Neuron (in vitro differentiated cells): ENCODE measurements around the gene HPCAL1.

ENCODE experiments used
- H2AFZ ChIP-seq: one replicate; pipeline ENCODE4 v1.6.1; 2013; ENCODE audit warnings: low read depth, mild to moderate bottlenecking, inconsistent platforms, low read length, moderate library complexity
- H3K27me3 ChIP-seq: one replicate; pipeline ENCODE4 v1.6.1; 2013; ENCODE audit warnings: low read length; ENCODE audit not compliant: insufficient read depth
- H3K36me3 ChIP-seq: one replicate; pipeline ENCODE4 v1.6.1; 2013; ENCODE audit warnings: low read length; ENCODE audit not compliant: insufficient read depth
- H3K4me1 ChIP-seq: one replicate; pipeline ENCODE4 v1.6.1; 2013; ENCODE audit warnings: low read length; ENCODE audit not compliant: insufficient read depth
- H3K4me3 ChIP-seq: 2 replicates; pipeline ENCODE4 v1.5.1; 2013; ENCODE audit warnings: mild to moderate bottlenecking, low read length, moderate library complexity
- H3K9me3 ChIP-seq: one replicate; pipeline ENCODE4 v1.6.1; 2013; ENCODE audit warnings: low read length

Gene HPCAL1

DNA sequence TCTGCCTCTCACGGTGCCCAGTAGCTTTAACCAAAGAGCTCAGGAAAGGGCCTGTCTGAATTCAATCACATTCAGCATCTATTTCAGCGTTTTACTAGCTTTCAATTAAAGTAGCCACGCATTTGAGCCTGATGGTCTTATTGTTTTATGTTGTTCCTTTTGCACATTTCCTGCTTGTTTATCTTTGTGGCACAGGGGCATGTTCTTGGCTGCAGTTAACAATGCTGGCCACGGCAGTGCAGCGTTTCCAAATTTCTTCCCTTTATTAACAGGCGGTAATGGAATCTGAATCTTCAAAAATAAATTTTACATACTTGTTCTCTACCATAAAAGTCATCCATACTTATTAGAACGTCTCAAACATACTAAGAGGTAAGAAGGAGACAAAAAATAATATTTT is 46.2 kb downstream of the HPCAL1 start:
- Histone ChIP-seq H3K4me1 (peaks cover 13% of the 10 kb centered on the region), H2AFZ (no peak overlapping the region), H3K4me3 (no peak overlapping the region), H3K36me3 (no peaks in the 10 kb centered on the region), H3K9me3 (no peaks in the 10 kb centered on the region), H3K27me3 (no peaks in the 10 kb centered on the region)

DNA sequence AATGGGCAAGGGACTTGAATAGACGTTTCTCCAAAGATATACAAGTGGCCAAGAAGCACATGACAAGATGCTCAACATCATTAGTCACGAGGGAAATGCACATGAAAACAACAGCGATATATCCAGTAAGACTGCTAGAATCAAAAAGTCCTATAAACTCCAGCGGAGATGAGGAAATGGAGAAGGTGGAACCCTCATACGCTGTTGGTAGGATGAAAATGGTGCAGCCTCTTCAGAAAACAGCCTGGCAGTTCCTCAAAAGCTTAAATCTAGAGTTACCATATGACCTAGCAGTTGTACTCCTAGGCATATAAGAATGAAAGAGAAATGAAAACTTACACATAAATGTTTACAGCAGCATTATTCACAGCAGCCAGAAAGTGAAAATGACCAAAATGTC is 48.1 kb downstream of the HPCAL1 start:
- Histone ChIP-seq H3K9me3 (no peaks in the 10 kb centered on the region), H2AFZ (no peak overlapping the region), H3K36me3 (no peaks in the 10 kb centered on the region), H3K4me3 (no peak overlapping the region), H3K27me3 (no peaks in the 10 kb centered on the region), H3K4me1 (peaks cover 10% of the 10 kb centered on the region)

GRCh38 chr2:10352361-10352760 is 49.7 kb downstream of the HPCAL1 start:
- Histone ChIP-seq H3K36me3 (no peaks in the 10 kb centered on the region), H3K27me3 (no peaks in the 10 kb centered on the region), H3K4me1 (peaks cover 4% of the 10 kb centered on the region), H3K9me3 (no peaks in the 10 kb centered on the region), H3K4me3 (no peak overlapping the region), H2AFZ (no peak overlapping the region)

DNA sequence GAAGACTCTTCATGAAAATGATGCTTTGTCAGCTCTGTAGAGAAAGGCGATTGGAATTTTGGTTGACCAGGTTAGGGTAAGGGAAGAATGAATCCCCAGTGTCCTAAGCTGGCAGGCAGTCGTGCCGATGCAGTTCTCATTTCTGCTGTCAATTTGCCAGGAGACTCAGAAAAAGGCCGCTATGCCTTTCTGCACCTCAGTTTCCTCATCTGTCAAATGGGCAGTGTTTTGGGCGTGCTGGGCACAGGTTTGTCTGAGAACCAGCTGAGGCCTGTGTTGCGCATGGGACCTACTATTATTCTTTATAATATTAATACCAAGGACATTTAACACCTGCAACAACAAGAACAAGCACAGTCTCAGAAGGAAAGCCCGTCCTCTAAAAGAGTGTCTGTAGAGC is 50.3 kb downstream of the HPCAL1 start:
- Histone ChIP-seq H3K27me3 (no peaks in the 10 kb centered on the region), H2AFZ (no peak overlapping the region), H3K9me3 (no peaks in the 10 kb centered on the region), H3K36me3 (no peaks in the 10 kb centered on the region), H3K4me3 (no peak overlapping the region), H3K4me1 (peaks cover 6% of the 10 kb centered on the region)

DNA sequence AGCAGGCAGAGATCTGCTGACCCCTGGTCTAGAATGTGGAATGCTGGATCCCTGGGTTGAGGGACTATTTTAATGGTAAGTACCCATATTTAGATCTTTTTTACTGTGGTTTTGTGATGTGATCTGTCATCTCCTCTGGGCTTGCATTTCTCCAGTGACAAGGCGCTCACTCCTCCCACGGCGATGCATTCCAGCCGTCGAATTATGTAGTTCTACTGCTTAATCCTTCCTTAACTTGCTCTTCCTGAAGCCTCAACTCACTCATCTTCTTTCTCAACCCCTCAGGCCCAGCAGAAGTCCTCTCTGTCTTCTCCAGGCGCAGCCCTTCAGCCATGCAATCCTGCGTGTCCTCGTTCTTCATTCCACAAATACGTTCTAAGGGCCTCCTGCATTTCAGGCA is 51.2 kb downstream of the HPCAL1 start:
- H3K4me3 ChIP-seq, result no peak overlapping the region

GRCh38 chr2:10354399-10354798 is 51.7 kb downstream of the HPCAL1 start:
- H3K9me3 ChIP-seq, result no peaks in the 10 kb centered on the region
- H3K36me3 ChIP-seq, result no peaks in the 10 kb centered on the region
- H2AFZ ChIP-seq, result no peak overlapping the region
- no peaks in the 10 kb centered on the region for H3K27me3 ChIP-seq
- no peak overlapping the region for H3K4me3 ChIP-seq
- H3K4me1 ChIP-seq, result peaks cover 6% of the 10 kb centered on the region

More for the DNA sequence above, 51.2 kb downstream of the HPCAL1 start:
- H3K9me3 ChIP-seq, result no peaks in the 10 kb centered on the region
- no peak overlapping the region for H2AFZ ChIP-seq
- no peaks in the 10 kb centered on the region for H3K27me3 ChIP-seq
- no peaks in the 10 kb centered on the region for H3K36me3 ChIP-seq
- H3K4me1 ChIP-seq, result peaks cover 6% of the 10 kb centered on the region

DNA sequence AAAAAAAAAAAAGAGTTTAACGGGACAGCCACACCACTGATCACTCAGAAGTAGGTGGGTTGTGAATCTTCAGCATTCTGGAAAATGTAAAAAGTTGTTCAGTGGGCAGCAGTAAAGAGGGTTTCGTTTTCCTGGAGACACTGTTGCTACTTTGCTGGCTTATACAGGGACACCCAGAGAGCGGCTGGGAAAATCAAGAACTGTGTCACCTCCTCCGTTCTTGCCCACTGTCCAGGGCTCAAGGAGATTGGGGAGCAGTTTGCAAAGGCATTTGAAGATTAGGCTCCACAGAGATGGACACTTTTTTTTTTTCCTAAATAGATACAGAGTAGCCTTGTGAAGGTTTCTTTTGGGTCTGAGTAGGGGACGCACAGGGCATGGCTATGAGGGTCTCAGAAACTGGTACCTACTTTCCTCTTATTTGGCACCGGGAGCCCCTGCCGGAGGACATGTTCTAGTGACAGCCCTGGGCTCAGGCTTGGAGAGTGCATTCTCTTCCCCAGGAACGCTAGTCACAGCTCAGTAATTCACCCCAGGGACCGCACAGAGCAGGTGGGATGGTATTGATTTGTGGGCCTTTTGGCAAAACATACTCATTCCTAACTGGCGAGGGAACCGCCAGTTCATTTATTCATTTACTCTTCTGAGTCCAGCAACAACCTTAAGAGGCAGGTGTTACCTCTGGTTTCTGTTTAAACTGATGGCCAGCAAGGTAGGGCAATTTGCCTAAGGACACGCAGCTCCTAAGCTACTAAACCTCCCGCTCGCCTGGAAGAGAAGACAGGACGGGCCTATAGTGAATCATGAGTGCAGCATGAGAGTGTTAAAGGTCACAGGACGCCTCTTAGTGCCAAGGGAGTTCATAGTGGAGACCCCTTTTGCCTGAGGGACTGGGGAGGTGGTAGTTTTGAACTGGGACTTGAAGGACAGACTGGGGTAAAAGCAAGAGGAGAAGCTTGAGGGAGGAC is 53.1 kb downstream of the HPCAL1 start:
- no peaks in the 10 kb centered on the region for H3K27me3 ChIP-seq
- H3K9me3 ChIP-seq, result no peaks in the 10 kb centered on the region
- peaks cover 6% of the 10 kb centered on the region for H3K4me1 ChIP-seq
- no peak overlapping the region for H2AFZ ChIP-seq
- H3K36me3 ChIP-seq, result peaks cover 2% of the 10 kb centered on the region
- no peak overlapping the region for H3K4me3 ChIP-seq

DNA sequence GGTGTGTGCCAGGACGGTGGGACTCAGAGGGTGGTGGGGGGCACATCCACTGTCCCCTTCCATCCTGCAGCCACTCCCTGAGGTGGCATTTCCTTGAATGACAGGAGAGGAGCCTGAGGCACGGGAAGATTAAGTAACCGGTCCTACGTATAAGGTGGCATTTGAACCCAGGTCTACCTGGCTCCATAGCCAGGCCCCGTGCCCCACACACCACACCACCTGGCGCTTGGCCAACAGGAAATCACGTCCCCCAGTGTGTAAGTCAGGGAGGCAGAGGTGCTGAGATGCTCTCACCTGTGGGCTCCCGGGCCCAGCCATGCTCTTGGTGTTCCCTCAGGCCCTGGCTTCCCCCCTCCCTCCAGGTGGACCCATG is 53.7 kb downstream of the HPCAL1 start:
- no peaks in the 10 kb centered on the region for H3K27me3 ChIP-seq
- H3K36me3 ChIP-seq, result peaks cover 2% of the 10 kb centered on the region
- H3K4me3 ChIP-seq, result no peak overlapping the region
- peaks cover 6% of the 10 kb centered on the region for H3K4me1 ChIP-seq
- H3K9me3 ChIP-seq, result no peaks in the 10 kb centered on the region
- no peak overlapping the region for H2AFZ ChIP-seq

DNA sequence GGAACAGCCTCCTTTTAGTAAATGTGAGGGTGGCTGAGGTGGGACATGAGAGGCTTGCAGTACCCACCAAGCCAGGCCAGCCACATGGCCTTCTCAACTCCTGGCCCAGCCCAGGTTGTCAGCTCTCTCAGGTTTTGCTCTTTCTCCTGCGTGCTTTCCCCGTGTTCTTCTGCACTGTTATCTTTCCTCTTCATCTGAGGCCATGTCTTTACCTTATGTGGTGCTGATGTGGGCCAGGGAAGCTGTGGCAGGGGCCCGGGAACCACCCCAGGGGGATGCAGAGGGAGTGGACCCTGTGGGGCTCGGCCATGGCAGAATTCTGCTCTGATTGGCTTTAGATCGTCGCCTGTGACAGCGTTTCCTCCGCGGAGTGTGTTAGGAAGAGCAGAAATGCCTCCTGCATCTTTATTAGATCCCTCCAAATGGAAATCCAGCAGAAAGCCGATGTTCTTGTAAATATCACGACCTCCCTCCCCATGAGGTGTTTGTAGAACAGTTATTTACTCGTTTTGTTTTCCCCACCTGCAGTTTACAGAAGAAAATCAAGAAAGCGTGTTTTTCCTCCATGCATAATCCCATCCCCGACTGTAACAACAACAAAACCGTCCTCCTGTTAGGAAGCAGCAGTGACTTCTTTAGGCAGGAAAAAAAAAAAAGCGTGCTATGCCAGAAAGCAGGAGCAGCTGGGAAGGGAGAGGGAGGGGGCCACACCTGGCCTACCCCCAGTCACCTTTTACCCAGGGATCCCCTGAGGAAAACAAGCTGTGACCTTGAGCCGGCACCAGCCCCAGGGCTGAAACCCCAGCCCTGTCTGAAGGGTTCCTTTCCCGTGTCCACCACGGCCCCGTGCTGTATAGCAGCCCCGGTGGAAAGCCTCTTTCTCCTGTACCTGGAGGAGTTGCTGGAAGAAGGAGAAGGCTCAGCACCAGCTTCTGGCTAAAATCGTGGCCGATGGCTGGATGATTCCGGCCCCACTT is 54.8 kb downstream of the HPCAL1 start:
- no peaks in the 10 kb centered on the region for H3K9me3 ChIP-seq
- H3K4me3 ChIP-seq, result no peak overlapping the region
- peaks cover 6% of the 10 kb centered on the region for H3K4me1 ChIP-seq

GRCh38 chr2:10359246-10359645 is 56.5 kb downstream of the HPCAL1 start:
- Histone ChIP-seq H3K36me3 (peaks cover 2% of the 10 kb centered on the region), H3K27me3 (no peaks in the 10 kb centered on the region), H2AFZ (no peak overlapping the region), H3K9me3 (no peaks in the 10 kb centered on the region), H3K4me3 (no peak overlapping the region), H3K4me1 (peaks cover 6% of the 10 kb centered on the region)

More for the DNA sequence above, 54.8 kb downstream of the HPCAL1 start:
- Histone ChIP-seq H2AFZ (no peak overlapping the region), H3K27me3 (no peaks in the 10 kb centered on the region), H3K36me3 (peaks cover 2% of the 10 kb centered on the region)

DNA sequence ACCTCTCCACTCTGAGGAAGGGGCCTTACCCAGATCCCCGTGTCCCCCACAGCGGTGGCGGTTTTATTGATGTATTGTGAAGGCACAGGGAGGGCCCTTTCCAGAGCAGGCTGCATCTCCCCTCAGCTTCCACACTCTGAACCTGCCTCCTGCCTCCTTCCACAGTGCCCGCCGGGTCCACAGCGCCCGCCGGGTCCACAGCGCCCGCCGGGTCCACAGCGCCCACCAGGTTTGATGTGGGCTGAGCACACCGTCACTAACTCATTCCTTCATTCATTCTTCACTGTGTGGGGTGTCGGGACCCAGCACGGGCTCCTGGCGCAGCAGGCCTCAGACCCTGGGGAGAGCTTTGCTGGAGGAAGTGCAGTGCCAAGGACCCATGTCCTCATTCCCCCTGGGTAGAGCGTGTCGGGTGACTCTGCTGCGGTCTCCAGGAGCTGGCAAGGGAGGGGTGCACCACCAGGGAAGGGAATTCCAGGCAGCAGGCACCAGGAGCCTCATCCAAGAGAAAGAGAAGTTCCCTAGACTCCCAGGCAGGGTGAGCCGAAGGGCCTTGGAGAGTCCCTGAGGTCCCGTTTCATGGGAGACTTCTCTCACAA is 57.1 kb downstream of the HPCAL1 start:
- H3K4me3 ChIP-seq, result no peak overlapping the region
- no peaks in the 10 kb centered on the region for H3K9me3 ChIP-seq
- H2AFZ ChIP-seq, result no peak overlapping the region
- H3K27me3 ChIP-seq, result no peaks in the 10 kb centered on the region
- H3K4me1 ChIP-seq, result peaks cover 6% of the 10 kb centered on the region
- peaks cover 2% of the 10 kb centered on the region for H3K36me3 ChIP-seq

GRCh38 chr2:10360460-10360849 is 57.8 kb downstream of the HPCAL1 start:
- Histone ChIP-seq H3K4me3 (no peak overlapping the region), H3K4me1 (peaks cover 6% of the 10 kb centered on the region), H3K27me3 (no peaks in the 10 kb centered on the region), H3K36me3 (peaks cover 2% of the 10 kb centered on the region), H3K9me3 (no peaks in the 10 kb centered on the region), H2AFZ (no peak overlapping the region)
